ENCODE measurements around the gene BCL2L13. TPM values are rescaled to one million over a fixed set of nuclear protein-coding genes. Genes with fewer than 3 reads are reported as not detected.
A peak's percentile ranks its signal among the peaks of the same experiment; 100 is the strongest.

Gene BCL2L13
- total and polyA plus RNA-seq, 4 donors = 34.6 to 46.5 (median 39.5) TPM

DNA sequence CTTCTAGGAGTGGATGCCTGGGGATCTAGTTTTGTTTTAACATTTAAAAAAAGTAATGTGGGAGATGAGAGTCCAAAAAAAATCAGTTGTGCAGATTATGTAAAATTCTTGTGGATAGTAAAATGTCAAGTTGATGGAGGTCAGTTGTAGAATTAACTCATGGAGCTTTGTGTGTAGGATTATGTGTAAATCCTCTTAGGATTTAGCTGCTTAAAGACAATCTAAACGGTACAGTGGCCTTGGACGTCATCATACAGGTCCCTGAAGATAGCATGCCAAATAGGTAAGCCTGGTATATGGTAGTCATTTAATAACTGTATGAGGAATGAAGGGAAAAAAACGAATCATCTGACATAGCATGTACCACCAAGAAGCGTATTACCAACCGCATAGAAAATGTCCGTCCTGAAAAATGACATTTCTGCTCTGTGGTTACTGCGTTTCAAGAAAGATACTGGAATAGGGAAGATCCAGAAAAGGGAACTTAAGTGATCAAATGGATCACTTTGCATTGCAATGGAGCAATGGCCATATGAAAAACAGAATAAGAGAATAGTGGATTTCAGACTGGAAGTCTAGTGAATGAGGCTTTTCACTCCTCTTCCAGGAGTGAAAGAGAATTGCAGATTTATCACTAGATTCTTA lies 61.3 kb downstream of the BCL2L13 start:
- H3K9me3 ChIP-seq (ENCODE audit: control insufficient read depth, insufficient read depth, low read length) = no peaks in the 10 kb centered on the region
- 98% methylated on average over 6 of the region's 7 CpGs for WGBS (ENCODE audit: insufficient coverage)
- no peak overlapping the region for H3K27ac ChIP-seq (ENCODE audit: low read depth, low read length)
- no peaks in the 10 kb centered on the region for H3K4me1 ChIP-seq (ENCODE audit: control insufficient read depth, insufficient read depth, low read length)
- H3K4me3 ChIP-seq (ENCODE audit: low read depth, low read length) = no peak overlapping the region
- H3K36me3 ChIP-seq (ENCODE audit: control insufficient read depth, insufficient read depth, low read length) = peaks cover 3% of the 10 kb centered on the region
- H3K27me3 ChIP-seq (ENCODE audit: control insufficient read depth, insufficient read depth, low read length) = no peaks in the 10 kb centered on the region
- DNase-seq (ENCODE audit: low read depth in 4 of 6, low spot score in 6 of 6) = no peak

DNA sequence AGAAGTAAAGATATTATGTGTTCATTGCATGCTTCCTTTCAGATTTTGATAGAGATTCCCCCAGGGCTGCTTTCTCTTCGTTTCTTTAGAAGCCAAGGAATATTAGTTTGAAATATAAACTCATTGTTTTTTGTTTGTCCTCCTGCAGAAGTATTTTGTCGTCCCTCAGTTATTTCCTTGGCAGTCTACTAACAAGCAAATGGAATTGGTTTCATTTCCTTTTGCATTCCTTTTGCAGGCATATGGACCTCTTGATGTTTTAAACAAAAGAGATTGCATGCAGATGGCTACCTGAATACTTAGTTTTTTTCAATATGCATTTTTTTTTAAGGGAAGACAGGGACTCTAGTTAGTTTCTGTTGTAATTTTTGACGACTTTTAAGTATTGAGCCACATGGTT lies 62.2 kb downstream of the BCL2L13 start:
- no peak overlapping the region for H3K4me3 ChIP-seq (ENCODE audit: low read depth, low read length)
- WGBS (ENCODE audit: insufficient coverage) = no CpG with 5 or more reads among the region's 3 CpGs
- DNase-seq (ENCODE audit: low read depth in 4 of 6, low spot score in 6 of 6) = peak in 1 of 6 donors; percentile 36
- no peak overlapping the region for H3K27ac ChIP-seq (ENCODE audit: low read depth, low read length)
- H3K4me1 ChIP-seq (ENCODE audit: control insufficient read depth, insufficient read depth, low read length) = peaks cover 1% of the 10 kb centered on the region
- H3K27me3 ChIP-seq (ENCODE audit: control insufficient read depth, insufficient read depth, low read length) = no peaks in the 10 kb centered on the region
- H3K9me3 ChIP-seq (ENCODE audit: control insufficient read depth, insufficient read depth, low read length) = no peaks in the 10 kb centered on the region
- peaks cover 3% of the 10 kb centered on the region for H3K36me3 ChIP-seq (ENCODE audit: control insufficient read depth, insufficient read depth, low read length)

GRCh38 chr22:17703811-17704210 lies 65.3 kb downstream of the BCL2L13 start:
- Histone ChIP-seq H3K9me3 (ENCODE audit: control insufficient read depth, insufficient read depth, low read length) (no peaks in the 10 kb centered on the region), H3K27me3 (ENCODE audit: control insufficient read depth, insufficient read depth, low read length) (no peaks in the 10 kb centered on the region), H3K4me3 (ENCODE audit: low read depth, low read length) (no peak overlapping the region), H3K36me3 (ENCODE audit: control insufficient read depth, insufficient read depth, low read length) (peaks cover 3% of the 10 kb centered on the region), H3K27ac (ENCODE audit: low read depth, low read length) (no peak overlapping the region), H3K4me1 (ENCODE audit: control insufficient read depth, insufficient read depth, low read length) (peaks cover 5% of the 10 kb centered on the region)
- WGBS (ENCODE audit: insufficient coverage) = no CpG with 5 or more reads among the region's 2 CpGs
- no peak for DNase-seq (ENCODE audit: low read depth in 4 of 6, low spot score in 6 of 6)

DNA sequence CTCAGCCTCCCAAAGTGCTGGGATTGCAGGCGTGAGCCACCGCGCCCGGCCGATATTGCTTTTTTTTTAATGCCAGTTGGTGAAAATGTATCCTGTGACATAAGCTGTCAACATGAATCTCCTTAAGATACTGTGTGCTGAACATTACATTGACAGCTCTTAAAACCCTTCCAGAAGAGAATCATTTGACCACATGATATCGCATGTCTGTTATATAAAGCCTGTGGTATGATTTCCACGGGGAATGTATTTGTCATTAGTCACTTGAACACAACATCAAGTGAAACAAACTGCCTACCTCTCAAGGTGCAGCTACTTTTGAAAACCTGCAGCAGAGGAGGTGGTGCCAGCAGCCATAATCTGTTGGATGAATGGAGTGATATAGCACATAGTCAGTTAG lies 67.0 kb downstream of the BCL2L13 start:
- Histone ChIP-seq H3K4me1 (ENCODE audit: control insufficient read depth, insufficient read depth, low read length) (peaks cover 5% of the 10 kb centered on the region), H3K4me3 (ENCODE audit: low read depth, low read length) (no peak overlapping the region), H3K36me3 (ENCODE audit: control insufficient read depth, insufficient read depth, low read length) (peaks cover 8% of the 10 kb centered on the region), H3K27ac (ENCODE audit: low read depth, low read length) (no peak overlapping the region), H3K9me3 (ENCODE audit: control insufficient read depth, insufficient read depth, low read length) (no peaks in the 10 kb centered on the region), H3K27me3 (ENCODE audit: control insufficient read depth, insufficient read depth, low read length) (no peaks in the 10 kb centered on the region)
- no CpG with 5 or more reads among the region's 7 CpGs for WGBS (ENCODE audit: insufficient coverage)
- DNase-seq (ENCODE audit: low read depth in 4 of 6, low spot score in 6 of 6) = no peak

- Histone ChIP-seq H3K27me3 (ENCODE audit: control insufficient read depth, insufficient read depth, low read length) (no peaks in the 10 kb centered on the region), H3K27ac (ENCODE audit: low read depth, low read length) (peak overlapping the region; percentile 16), H3K9me3 (ENCODE audit: control insufficient read depth, insufficient read depth, low read length) (no peaks in the 10 kb centered on the region), H3K4me1 (ENCODE audit: control insufficient read depth, insufficient read depth, low read length) (peaks cover 5% of the 10 kb centered on the region), H3K36me3 (ENCODE audit: control insufficient read depth, insufficient read depth, low read length) (peaks cover 10% of the 10 kb centered on the region), H3K4me3 (ENCODE audit: low read depth, low read length) (no peak overlapping the region)
- 49% methylated on average over 3 of the region's 9 CpGs for WGBS (ENCODE audit: insufficient coverage)
- DNase-seq (ENCODE audit: low read depth in 4 of 6, low spot score in 6 of 6) = peak in 3 of 6 donors; percentile 14 to 35 (median 34)
Measured at GRCh38 chr22:17705951-17706900, 67.7 kb downstream of the BCL2L13 start.

DNA sequence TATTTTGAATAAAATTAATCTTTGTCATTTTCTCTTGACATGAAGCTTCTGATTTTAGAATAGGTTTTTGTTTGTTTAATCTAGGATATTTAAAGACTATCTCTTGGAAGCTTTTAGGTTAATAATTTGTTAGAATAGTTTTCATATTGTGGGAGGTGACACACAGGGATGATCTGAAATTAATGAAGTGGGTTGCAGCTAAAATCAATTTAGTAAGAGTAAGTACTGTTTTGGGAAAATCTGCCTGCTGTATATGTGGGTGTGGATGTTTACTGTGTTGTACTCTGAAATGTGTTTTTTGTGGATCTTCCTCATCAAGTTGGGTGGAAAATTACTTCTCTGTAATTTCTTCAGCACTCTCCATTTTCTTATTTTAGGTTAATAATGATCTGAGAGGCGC lies 68.4 kb downstream of the BCL2L13 start:
- no CpG with 5 or more reads among the region's 1 CpG for WGBS (ENCODE audit: insufficient coverage)
- DNase-seq (ENCODE audit: low read depth in 4 of 6, low spot score in 6 of 6) = no peak
- no peak overlapping the region for H3K27ac ChIP-seq (ENCODE audit: low read depth, low read length)
- H3K4me3 ChIP-seq (ENCODE audit: low read depth, low read length) = no peak overlapping the region
- H3K27me3 ChIP-seq (ENCODE audit: control insufficient read depth, insufficient read depth, low read length) = no peaks in the 10 kb centered on the region
- peaks cover 11% of the 10 kb centered on the region for H3K36me3 ChIP-seq (ENCODE audit: control insufficient read depth, insufficient read depth, low read length)
- H3K4me1 ChIP-seq (ENCODE audit: control insufficient read depth, insufficient read depth, low read length) = peaks cover 5% of the 10 kb centered on the region
- H3K9me3 ChIP-seq (ENCODE audit: control insufficient read depth, insufficient read depth, low read length) = no peaks in the 10 kb centered on the region

- 17% methylated on average over 1 of the region's 3 CpGs for WGBS (ENCODE audit: insufficient coverage)
- peaks cover 5% of the 10 kb centered on the region for H3K4me1 ChIP-seq (ENCODE audit: control insufficient read depth, insufficient read depth, low read length)
- no peak for DNase-seq (ENCODE audit: low read depth in 4 of 6, low spot score in 6 of 6)
- no peak overlapping the region for H3K4me3 ChIP-seq (ENCODE audit: low read depth, low read length)
- no peak overlapping the region for H3K27ac ChIP-seq (ENCODE audit: low read depth, low read length)
- peaks cover 11% of the 10 kb centered on the region for H3K36me3 ChIP-seq (ENCODE audit: control insufficient read depth, insufficient read depth, low read length)
- no peaks in the 10 kb centered on the region for H3K9me3 ChIP-seq (ENCODE audit: control insufficient read depth, insufficient read depth, low read length)
- no peaks in the 10 kb centered on the region for H3K27me3 ChIP-seq (ENCODE audit: control insufficient read depth, insufficient read depth, low read length)
Measured at GRCh38 chr22:17707526-17707925, 69.0 kb downstream of the BCL2L13 start.

GRCh38 chr22:17710023-17710422 lies 71.5 kb downstream of the BCL2L13 start:
- Histone ChIP-seq H3K36me3 (ENCODE audit: control insufficient read depth, insufficient read depth, low read length) (peaks cover 8% of the 10 kb centered on the region), H3K27ac (ENCODE audit: low read depth, low read length) (no peak overlapping the region), H3K4me1 (ENCODE audit: control insufficient read depth, insufficient read depth, low read length) (peaks cover 5% of the 10 kb centered on the region), H3K27me3 (ENCODE audit: control insufficient read depth, insufficient read depth, low read length) (no peaks in the 10 kb centered on the region), H3K9me3 (ENCODE audit: control insufficient read depth, insufficient read depth, low read length) (no peaks in the 10 kb centered on the region), H3K4me3 (ENCODE audit: low read depth, low read length) (no peak overlapping the region)
- 97% methylated on average over 3 of the region's 5 CpGs for WGBS (ENCODE audit: insufficient coverage)
- DNase-seq (ENCODE audit: low read depth in 4 of 6, low spot score in 6 of 6) = no peak

DNA sequence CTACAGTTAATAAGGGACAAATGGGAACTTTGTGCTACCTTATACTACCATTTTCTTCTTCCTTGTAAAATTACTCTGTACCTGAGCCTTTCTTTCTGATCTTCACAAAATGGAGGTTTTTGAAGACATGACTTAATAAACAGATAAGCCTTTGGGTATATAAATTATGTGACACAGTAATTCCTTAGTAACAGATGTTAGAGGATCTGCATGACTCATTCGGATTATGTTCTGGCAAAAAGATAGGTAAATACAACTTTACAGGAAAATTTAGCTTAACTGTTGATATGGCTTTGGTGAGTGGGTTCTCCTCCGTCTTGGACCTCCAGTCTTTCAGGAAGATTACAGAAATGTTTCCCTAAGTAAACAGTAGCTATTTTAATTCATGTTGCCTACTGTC lies 73.9 kb downstream of the BCL2L13 start:
- H3K4me1 ChIP-seq (ENCODE audit: control insufficient read depth, insufficient read depth, low read length) = no peaks in the 10 kb centered on the region
- no peak for DNase-seq (ENCODE audit: low read depth in 4 of 6, low spot score in 6 of 6)
- H3K4me3 ChIP-seq (ENCODE audit: low read depth, low read length) = no peak overlapping the region
- no peak overlapping the region for H3K27ac ChIP-seq (ENCODE audit: low read depth, low read length)
- H3K27me3 ChIP-seq (ENCODE audit: control insufficient read depth, insufficient read depth, low read length) = no peaks in the 10 kb centered on the region
- no CpG with 5 or more reads among the region's 2 CpGs for WGBS (ENCODE audit: insufficient coverage)
- H3K9me3 ChIP-seq (ENCODE audit: control insufficient read depth, insufficient read depth, low read length) = no peaks in the 10 kb centered on the region
- peaks cover 8% of the 10 kb centered on the region for H3K36me3 ChIP-seq (ENCODE audit: control insufficient read depth, insufficient read depth, low read length)

Measured in spinal cord (tissue), 10 donors.